Measurements from ENCODE around the gene OAS1. TPM values are rescaled to one million over a fixed set of nuclear protein-coding genes. Genes with fewer than 3 reads are reported as not detected.

The OAS1 gene
- total and polyA plus RNA-seq, 2 donors (not counting 3 experiments of a cell fraction or from before 2014, with no cell fraction given), result 5.7 to 6.4 TPM

DNA sequence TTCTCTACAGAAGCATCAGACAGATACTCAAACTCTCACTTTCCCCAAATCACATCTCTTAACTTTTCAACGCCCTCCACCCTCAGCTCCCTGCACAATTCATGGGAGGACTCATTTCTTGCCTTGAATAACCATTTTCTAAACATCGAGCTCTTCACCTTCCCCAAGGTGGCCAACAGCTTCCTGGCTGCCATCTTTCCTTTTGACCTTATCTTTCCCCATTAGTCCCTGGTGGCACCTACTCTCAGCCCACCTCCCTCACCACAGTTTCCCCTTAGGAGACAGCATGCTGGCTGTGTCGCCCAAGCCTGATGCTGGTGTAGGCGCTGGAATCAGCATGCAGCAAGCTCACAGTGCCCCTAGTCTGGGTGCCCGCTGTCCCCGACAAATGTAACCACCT lies 8.4 kb upstream of the OAS1 start:
- no peak overlapping the region for H3K4me2 ChIP-seq (ENCODE audit: insufficient read depth, low read length)
- DNase-seq (ENCODE audit: low read depth, low spot score), result no peak
- no peak for FAIRE-seq
- peaks cover 18% of the 10 kb centered on the region for H3K4me1 ChIP-seq (ENCODE audit: control insufficient read depth, extremely low read depth, insufficient read depth, low read length)
- no peaks in the 10 kb centered on the region for H4K20me1 ChIP-seq (replicated peaks; ENCODE audit: control insufficient read depth, extremely low read depth, insufficient read depth, low read length)
- H3K27me3 ChIP-seq (ENCODE audit: control insufficient read depth in 2 of 2, insufficient read depth in 2 of 2, low read length in 2 of 2), result peaks cover 0 to 8% of the 10 kb centered on the region in 2 experiments
- ChIA-PET POLR2A (no interaction called here), CTCF (interaction anchor here (1.0 to 1.3 kb wide), 2 partner anchors 45 to 95 kb away, joined by 3 to 4 read pairs; no protein-coding TSS in a partner anchor)
- H3K27ac ChIP-seq (ENCODE audit: insufficient read depth, low read depth, low read length), result no peak overlapping the region
- TF ChIP-seq EZH2 (IDR thresholded peaks at IDR 0.05; ENCODE audit: borderline replicate concordance, low read depth, low read length, severe bottlenecking), result no peak
- dilution Hi-C loops (cut with MboI; ENCODE audit: extremely low pct_ligation_motif_present, low sequenced_read_pairs), result no loop called here
- no peaks in the 10 kb centered on the region for H3K9me3 ChIP-seq (replicated peaks; ENCODE audit: control insufficient read depth, insufficient read depth, low read length)
- no peaks in the 10 kb centered on the region for H3K9me1 ChIP-seq (replicated peaks; ENCODE audit: control insufficient read depth, extremely low read depth, insufficient read depth, low read length)
- no peaks in the 10 kb centered on the region for H3K79me2 ChIP-seq (ENCODE audit: control insufficient read depth, insufficient read depth, low read length)
- no peak overlapping the region for H3K4me3 ChIP-seq (replicated peaks in 1 of 3; ENCODE audit: insufficient read depth in 1 of 3, low read depth in 1 of 3, low read length in 3 of 3)
- BruUV-seq (replicated peaks), result no TSS peak
- intact Hi-C loops (cut with micrococcal nuclease), result no loop called here
- no peak overlapping the region for H2AFZ ChIP-seq (ENCODE audit: low read depth, low read length)
- H3K36me3 ChIP-seq (ENCODE audit: control insufficient read depth in 2 of 2, extremely low read depth in 1 of 2, insufficient read depth in 2 of 2, low read length in 2 of 2), result no peaks in the 10 kb centered on the region
- no peak overlapping the region for H3K9ac ChIP-seq (replicated peaks; ENCODE audit: extremely low read depth, insufficient read depth, low read length)

DNA sequence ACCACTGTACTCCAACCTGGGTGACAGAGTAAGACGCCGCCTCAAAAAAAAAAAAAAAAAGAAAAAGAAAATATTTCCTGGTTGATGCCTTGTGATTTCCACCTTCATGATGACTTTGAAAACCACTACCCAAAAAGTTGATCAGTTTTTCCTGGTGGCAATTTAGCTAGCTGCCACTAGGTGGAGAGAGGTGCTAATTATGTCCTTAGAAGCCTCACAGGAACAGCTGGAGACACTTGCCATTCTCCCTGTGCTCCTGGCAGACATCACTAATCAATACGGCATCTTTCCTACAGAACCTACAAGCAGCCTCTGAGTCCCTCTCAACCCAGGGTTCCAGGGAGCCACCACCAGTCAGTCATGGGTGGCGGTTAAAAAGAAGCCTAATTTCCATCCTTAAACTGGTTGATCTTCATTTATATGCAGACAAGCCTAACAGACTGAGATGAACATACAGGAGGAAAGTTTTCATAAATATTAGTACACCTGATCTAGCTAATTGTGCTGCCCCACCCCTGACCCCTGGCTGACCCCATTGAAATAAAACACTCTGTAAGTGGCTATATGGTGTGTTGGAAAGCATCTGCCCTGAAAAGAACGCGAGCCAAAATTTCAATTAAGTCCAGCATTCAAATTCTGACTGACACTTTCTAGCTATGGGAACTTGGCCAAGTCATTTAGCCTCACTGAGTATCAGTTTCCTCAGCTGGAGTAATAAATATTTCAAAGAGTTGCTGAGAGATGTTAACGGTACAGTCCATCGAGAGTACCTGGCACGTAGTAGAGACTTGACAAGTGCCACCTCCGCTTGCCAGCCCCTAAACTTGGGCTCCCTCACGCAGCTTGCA lies 6.2 kb upstream of the OAS1 start:
- Histone ChIP-seq H3K9me1 (replicated peaks; ENCODE audit: control insufficient read depth, extremely low read depth, insufficient read depth, low read length) (no peaks in the 10 kb centered on the region), H3K27ac (ENCODE audit: insufficient read depth, low read depth, low read length) (no peak overlapping the region), H3K79me2 (ENCODE audit: control insufficient read depth, insufficient read depth, low read length) (no peaks in the 10 kb centered on the region), H3K36me3 (ENCODE audit: control insufficient read depth in 2 of 2, extremely low read depth in 1 of 2, insufficient read depth in 2 of 2, low read length in 2 of 2) (no peaks in the 10 kb centered on the region), H3K4me3 (replicated peaks in 1 of 3; ENCODE audit: insufficient read depth in 1 of 3, low read depth in 1 of 3, low read length in 3 of 3) (no peak overlapping the region), H3K9me3 (replicated peaks; ENCODE audit: control insufficient read depth, insufficient read depth, low read length) (no peaks in the 10 kb centered on the region), H3K4me1 (ENCODE audit: control insufficient read depth, extremely low read depth, insufficient read depth, low read length) (peaks cover 36% of the 10 kb centered on the region), H4K20me1 (replicated peaks; ENCODE audit: control insufficient read depth, extremely low read depth, insufficient read depth, low read length) (no peaks in the 10 kb centered on the region), H3K9ac (replicated peaks; ENCODE audit: extremely low read depth, insufficient read depth, low read length) (no peak overlapping the region), H3K27me3 (ENCODE audit: control insufficient read depth in 2 of 2, insufficient read depth in 2 of 2, low read length in 2 of 2) (peaks cover 0 to 8% of the 10 kb centered on the region in 2 experiments), H2AFZ (ENCODE audit: low read depth, low read length) (no peak overlapping the region), H3K4me2 (ENCODE audit: insufficient read depth, low read length) (no peak overlapping the region)
- TF ChIP-seq EZH2 (IDR thresholded peaks at IDR 0.05; ENCODE audit: borderline replicate concordance, low read depth, low read length, severe bottlenecking) (no peak), POLR2AphosphoS5 (IDR thresholded peaks at IDR 0.05; ENCODE audit: insufficient read depth, low read depth, low read length) (no peak)
- TF ChIP-seq, protein P1, sequence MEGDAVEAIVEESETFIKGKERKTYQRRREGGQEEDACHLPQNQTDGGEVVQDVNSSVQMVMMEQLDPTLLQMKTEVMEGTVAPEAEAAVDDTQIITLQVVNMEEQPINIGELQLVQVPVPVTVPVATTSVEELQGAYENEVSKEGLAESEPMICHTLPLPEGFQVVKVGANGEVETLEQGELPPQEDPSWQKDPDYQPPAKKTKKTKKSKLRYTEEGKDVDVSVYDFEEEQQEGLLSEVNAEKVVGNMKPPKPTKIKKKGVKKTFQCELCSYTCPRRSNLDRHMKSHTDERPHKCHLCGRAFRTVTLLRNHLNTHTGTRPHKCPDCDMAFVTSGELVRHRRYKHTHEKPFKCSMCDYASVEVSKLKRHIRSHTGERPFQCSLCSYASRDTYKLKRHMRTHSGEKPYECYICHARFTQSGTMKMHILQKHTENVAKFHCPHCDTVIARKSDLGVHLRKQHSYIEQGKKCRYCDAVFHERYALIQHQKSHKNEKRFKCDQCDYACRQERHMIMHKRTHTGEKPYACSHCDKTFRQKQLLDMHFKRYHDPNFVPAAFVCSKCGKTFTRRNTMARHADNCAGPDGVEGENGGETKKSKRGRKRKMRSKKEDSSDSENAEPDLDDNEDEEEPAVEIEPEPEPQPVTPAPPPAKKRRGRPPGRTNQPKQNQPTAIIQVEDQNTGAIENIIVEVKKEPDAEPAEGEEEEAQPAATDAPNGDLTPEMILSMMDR (IDR thresholded peaks at IDR 0.05; ENCODE audit: extremely low read depth in 1 of 2, insufficient read depth in 1 of 2, low read depth in 1 of 2, low read length in 2 of 2), result peak; percentile 70 to 71
- FAIRE-seq, result peak; percentile 89
- CTCF ChIA-PET, result interaction anchor here (0.9 to 5.5 kb wide), 20 partner anchors 8 to 525 kb away, joined by 3 to 88 read pairs (median 5); partner anchors contain the start of genes OAS2 and OAS3
- DNase-seq (ENCODE audit: low read depth, low spot score), result peak; percentile 58
- POLR2A ChIA-PET, result interaction anchor here (0.7 kb wide), 1 partner anchor 285 kb away, joined by 3 read pairs; the partner anchor contains the start of genes DDX54 and RITA1
- intact Hi-C loops (cut with micrococcal nuclease) (loop anchor here (1.0 kb wide), 5 partner anchors 71 to 198 kb away; partner anchors contain the start of gene OAS2), dilution Hi-C loops (cut with MboI; ENCODE audit: extremely low pct_ligation_motif_present, low sequenced_read_pairs) (no loop called here)
- BruUV-seq (replicated peaks), result no TSS peak

All from endothelial cell of umbilical vein (primary cell).